B cell (primary cell): ENCODE results near the gene ZNF771.

Experiments
- EZH2 ChIP-seq: IDR thresholded peaks from 2 replicates; pipeline ENCODE4 v1.6.1; 2012; ENCODE audit warnings: borderline replicate concordance, low read depth, mild to moderate bottlenecking, moderate library complexity, low read length; ENCODE audit not compliant: insufficient read depth, poor library complexity, severe bottlenecking
- TF ChIP-seq, protein P1 (sequence below): fragments of 200-600 bp; IDR thresholded peaks from one replicate; pipeline ENCODE4 v1.8.0; 2022; ENCODE audit warnings: antibody characterized with exemption, mild to moderate bottlenecking

DNA sequence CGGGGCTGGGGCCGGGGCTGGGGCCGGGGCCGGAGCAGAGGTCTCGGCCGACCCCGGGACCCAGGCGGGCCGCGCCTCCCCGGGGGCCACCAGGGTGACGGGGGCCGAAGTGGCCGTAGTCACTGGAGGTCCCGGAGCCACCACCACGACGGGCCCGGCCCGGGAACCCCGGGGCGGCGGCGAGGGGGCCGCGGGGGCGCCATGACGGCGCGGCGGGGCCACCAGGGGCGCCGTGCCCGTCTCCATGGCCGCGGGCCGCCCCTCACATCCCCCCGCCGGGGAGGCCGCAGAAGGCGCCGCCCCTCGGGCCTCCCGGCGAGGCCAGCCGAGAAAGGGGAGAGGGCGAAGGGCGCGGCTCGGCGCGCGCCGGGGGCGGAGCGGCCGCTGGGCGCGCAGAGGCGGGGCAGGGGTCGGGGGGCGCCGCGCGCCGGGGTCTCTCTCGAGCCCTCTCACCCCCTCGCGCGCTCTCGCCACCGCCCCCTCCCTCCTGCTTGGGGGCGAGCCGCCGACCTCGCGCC is 37.4 kb upstream of the ZNF771 start:
- TF ChIP-seq, protein P1, sequence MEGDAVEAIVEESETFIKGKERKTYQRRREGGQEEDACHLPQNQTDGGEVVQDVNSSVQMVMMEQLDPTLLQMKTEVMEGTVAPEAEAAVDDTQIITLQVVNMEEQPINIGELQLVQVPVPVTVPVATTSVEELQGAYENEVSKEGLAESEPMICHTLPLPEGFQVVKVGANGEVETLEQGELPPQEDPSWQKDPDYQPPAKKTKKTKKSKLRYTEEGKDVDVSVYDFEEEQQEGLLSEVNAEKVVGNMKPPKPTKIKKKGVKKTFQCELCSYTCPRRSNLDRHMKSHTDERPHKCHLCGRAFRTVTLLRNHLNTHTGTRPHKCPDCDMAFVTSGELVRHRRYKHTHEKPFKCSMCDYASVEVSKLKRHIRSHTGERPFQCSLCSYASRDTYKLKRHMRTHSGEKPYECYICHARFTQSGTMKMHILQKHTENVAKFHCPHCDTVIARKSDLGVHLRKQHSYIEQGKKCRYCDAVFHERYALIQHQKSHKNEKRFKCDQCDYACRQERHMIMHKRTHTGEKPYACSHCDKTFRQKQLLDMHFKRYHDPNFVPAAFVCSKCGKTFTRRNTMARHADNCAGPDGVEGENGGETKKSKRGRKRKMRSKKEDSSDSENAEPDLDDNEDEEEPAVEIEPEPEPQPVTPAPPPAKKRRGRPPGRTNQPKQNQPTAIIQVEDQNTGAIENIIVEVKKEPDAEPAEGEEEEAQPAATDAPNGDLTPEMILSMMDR = no peak
- no peak for TF ChIP-seq EZH2
